GM12875 (cell line): ENCODE data around the gene EMILIN1.

Experiments
- H3K4me3 ChIP-seq: one replicate; pipeline ENCODE4 v1.5.1; 2011; ENCODE audit warnings: low read depth, low read length, control low read depth
- TF ChIP-seq, protein P1 (sequence below): IDR thresholded peaks from 2 replicates; pipeline ENCODE4 v1.5.1; 2011; ENCODE audit warnings: low read depth, mild to moderate bottlenecking, control low read depth, inconsistent platforms, low read length, moderate library complexity, borderline replicate concordance; ENCODE audit not compliant: insufficient read depth

The EMILIN1 gene

DNA sequence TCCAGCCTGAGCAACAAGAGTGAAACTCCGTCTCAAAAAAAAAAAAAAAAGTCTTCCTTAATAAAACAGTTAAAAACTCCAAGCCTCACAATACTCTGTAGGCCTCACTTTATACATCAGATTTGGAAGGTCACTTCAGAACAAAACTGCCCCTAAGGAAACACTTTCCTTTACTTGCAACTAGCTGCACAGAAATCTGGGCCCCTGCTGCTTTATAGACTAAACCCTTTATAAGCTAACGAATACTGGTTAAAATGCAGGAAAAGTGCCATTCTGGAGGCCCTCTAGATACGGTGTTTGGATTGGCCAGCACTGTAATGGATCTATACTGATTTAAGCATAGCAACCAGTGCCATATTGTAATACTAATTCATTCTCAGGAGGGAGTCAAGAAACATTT is 46.7 kb downstream of the EMILIN1 start:
- H3K4me3 ChIP-seq, result no peak overlapping the region
- TF ChIP-seq, protein P1, sequence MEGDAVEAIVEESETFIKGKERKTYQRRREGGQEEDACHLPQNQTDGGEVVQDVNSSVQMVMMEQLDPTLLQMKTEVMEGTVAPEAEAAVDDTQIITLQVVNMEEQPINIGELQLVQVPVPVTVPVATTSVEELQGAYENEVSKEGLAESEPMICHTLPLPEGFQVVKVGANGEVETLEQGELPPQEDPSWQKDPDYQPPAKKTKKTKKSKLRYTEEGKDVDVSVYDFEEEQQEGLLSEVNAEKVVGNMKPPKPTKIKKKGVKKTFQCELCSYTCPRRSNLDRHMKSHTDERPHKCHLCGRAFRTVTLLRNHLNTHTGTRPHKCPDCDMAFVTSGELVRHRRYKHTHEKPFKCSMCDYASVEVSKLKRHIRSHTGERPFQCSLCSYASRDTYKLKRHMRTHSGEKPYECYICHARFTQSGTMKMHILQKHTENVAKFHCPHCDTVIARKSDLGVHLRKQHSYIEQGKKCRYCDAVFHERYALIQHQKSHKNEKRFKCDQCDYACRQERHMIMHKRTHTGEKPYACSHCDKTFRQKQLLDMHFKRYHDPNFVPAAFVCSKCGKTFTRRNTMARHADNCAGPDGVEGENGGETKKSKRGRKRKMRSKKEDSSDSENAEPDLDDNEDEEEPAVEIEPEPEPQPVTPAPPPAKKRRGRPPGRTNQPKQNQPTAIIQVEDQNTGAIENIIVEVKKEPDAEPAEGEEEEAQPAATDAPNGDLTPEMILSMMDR, result no peak

DNA sequence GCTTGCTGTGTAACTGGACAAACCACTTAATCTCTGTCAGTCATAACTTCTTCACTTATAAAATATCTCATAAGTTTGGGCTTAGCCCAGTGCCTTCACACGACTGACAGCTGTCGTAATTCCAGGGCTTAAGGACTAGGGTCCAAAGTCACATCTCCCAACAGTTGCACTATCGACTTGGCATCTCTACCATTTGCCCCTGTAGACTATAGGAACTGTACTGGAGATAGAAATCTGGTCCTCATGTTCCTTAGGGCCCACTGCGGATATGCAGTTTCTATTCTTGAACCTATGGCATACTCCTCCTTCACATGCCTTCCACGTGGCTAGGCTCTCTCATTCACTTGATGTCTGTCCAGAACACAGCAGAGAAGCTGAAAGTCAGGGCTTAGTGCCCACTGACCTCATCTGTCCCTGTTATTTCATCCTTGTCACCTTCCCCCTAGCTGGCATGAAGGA is 47.9 kb downstream of the EMILIN1 start:
- no peak overlapping the region for H3K4me3 ChIP-seq
- TF ChIP-seq, protein P1, result no peak

- H3K4me3 ChIP-seq, result no peak overlapping the region
- TF ChIP-seq, protein P1, result no peak
These were observed 49.7 kb downstream of the EMILIN1 start for GRCh38 chr2:27127883-27128667.

- TF ChIP-seq, protein P1, result no peak
- no peak overlapping the region for H3K4me3 ChIP-seq
These were observed 50.5 kb downstream of the EMILIN1 start for GRCh38 chr2:27128668-27129571.

DNA sequence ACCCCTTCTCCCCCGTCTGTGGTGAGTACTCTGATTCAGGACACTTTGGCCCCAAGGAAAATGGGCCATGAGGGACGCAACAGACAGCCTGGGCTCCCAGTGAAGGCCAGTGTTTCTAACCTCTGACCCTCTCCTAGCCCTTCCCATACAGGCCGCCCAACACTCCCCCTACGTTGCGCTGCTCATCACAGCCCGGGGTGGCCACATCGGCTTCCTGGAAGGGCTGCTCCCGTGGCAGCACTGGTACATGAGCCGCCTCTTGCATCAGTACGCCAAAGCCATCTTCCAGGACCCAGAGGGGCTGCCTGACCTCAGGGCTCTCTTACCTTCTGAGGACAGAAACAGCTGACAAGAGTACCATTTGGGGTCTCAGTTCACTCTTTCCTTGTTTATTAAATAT is 52.0 kb downstream of the EMILIN1 start:
- no peak overlapping the region for H3K4me3 ChIP-seq
- TF ChIP-seq, protein P1, result no peak

- TF ChIP-seq, protein P1, result no peak
- no peak overlapping the region for H3K4me3 ChIP-seq
These were observed 53.0 kb downstream of the EMILIN1 start for GRCh38 chr2:27131429-27131828.
